ENCODE data around the gene SGSM1. TPM values are rescaled to one million over a fixed set of nuclear protein-coding genes. Genes with fewer than 3 reads are reported as not detected.
A peak's percentile ranks its signal among the peaks of the same experiment; 100 is the strongest.

SGSM1 gene
- total and polyA plus RNA-seq, 10 of the 15 experiments (the other 5 are each of a cell fraction or from before 2014, with no cell fraction given), result not detected

DNA sequence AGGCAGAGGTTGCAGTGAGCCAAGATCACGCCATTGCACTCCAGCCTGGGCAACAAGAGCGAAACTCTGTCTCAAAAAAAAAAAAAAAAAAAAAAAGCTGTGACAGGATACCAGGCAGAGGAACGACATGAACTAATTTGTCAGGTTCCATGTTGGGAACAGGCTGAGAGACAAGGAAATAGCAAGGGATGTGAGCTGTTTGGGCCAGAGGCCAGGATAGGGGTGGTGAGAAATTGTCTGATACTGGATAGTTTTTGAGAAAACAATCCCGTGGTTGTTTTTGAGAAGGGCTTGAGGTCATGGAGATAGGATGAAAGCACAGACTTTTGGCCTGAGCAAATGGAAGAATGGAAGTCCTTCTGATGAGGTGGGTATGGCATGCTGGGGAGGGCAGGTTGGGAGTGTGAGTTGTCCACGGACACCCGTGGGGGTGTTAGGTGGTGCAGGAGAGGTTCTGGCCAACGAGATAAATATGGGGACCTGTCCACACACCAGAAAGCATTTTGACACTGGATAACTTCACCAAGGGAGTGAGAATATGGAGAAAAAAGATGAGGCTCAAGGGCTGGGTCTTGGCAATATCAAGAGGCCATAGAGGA lies 45.2 kb upstream of the SGSM1 start:
- Histone ChIP-seq H3K9me3 (replicated peaks; ENCODE audit: control insufficient read depth, insufficient read depth, low read length) (no peaks in the 10 kb centered on the region), H4K20me1 (ENCODE audit: control insufficient read depth, insufficient read depth) (no peaks in the 10 kb centered on the region), H3K4me1 (ENCODE audit: control insufficient read depth, insufficient read depth, low read length) (no peaks in the 10 kb centered on the region), H2AFZ (ENCODE audit: control insufficient read depth, low read depth, low read length) (no peak overlapping the region), H3K27me3 (replicated peaks in 1 of 2; ENCODE audit: control insufficient read depth in 2 of 2, insufficient read depth in 2 of 2, low read length in 1 of 2) (no peaks in the 10 kb centered on the region), H3K4me2 (ENCODE audit: control insufficient read depth, insufficient read depth) (no peak overlapping the region), H3K36me3 (ENCODE audit: control insufficient read depth in 2 of 2, insufficient read depth in 2 of 2, low read length in 1 of 2) (no peaks in the 10 kb centered on the region), H3K9ac (ENCODE audit: control insufficient read depth, insufficient read depth, low read length) (no peak overlapping the region), H3K4me3 (no peak overlapping the region), H3K27ac (ENCODE audit: control insufficient read depth, insufficient read depth) (no peak overlapping the region), H3K79me2 (ENCODE audit: control insufficient read depth, insufficient read depth, low read length) (no peaks in the 10 kb centered on the region)
- TF ChIP-seq MXI1 (IDR thresholded peaks at IDR 0.05; ENCODE audit: low read depth, low read length), result no peak
- 0 out of 2 replicates have a peak, but pooled peaks have one; percentile 9 for TF ChIP-seq ZNF384 (IDR thresholded peaks at IDR 0.05; ENCODE audit: borderline replicate concordance, low read depth, low read length)
- intact Hi-C loops (cut with micrococcal nuclease; ENCODE audit: unreplicated experiment), result no loop called here
- RAD21 ChIA-PET (ENCODE audit: unreplicated experiment), result no interaction called here
- WGBS (ENCODE audit: insufficient coverage, insufficient replicate concordance, low lambda C conversion rate, missing lambda C conversion rate), result 15% methylated on average over 5 of the region's 7 CpGs
- SMC1A ChIA-PET (ENCODE audit: uncharacterized antibody, unreplicated experiment), result no interaction called here
- BruUV-seq (replicated peaks), result no TSS peak
- FAIRE-seq (no peak), DNase-seq (ENCODE audit: low read depth, low spot score) (no peak), ATAC-seq (no peak)
- POLR2A ChIA-PET, result no interaction called here
- CTCF ChIA-PET, result interaction anchor here (0.6 to 1.5 kb wide), 3 partner anchors 9 to 1229 kb away, joined by 3 to 7 read pairs (median 3); no protein-coding TSS in a partner anchor
- in situ Hi-C loops (cut with MboI), result no loop called here

DNA sequence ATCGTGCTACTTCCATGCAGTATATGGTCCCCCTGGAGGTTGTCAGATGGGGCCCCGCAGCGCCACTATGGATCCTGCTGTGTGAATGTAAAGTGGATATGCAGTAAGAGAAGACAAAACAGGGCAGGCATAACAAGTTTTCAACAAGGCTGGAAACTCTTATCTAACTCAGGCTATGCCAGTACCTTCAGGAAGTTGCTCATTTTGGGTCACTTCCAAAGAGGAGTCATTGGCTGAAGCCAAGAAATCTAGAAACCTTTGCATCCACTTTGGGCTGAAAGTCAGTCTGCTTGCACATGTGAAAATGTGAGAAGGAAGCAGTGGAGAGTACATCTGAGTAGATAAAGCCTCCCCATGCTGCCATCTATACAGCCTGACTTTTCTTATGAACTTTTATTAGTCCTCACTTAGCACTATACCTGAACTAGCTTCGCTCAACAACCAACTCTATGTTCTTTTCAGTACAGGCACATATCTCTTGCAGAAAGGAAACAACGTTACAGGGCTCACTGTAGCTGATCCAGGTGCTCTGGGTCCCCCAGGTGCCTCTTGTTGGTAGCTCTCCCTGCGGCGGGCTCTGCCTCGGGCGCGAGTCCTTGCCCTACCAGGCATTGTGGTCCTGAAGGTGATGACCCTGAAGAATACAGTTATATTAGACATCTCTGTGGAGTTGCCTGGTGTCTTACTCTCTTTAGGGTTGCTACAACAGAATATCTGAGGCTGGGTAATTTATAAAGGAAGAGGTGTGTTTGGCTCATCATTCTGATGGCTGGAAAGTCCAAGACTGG lies 43.9 kb upstream of the SGSM1 start:
- H3K9ac ChIP-seq (ENCODE audit: control insufficient read depth, insufficient read depth, low read length), result no peak overlapping the region
- RAD21 ChIA-PET (ENCODE audit: unreplicated experiment), result no interaction called here
- SMC1A ChIA-PET (ENCODE audit: uncharacterized antibody, unreplicated experiment), result no interaction called here
- POLR2A ChIA-PET, result no interaction called here
- no peaks in the 10 kb centered on the region for H3K36me3 ChIP-seq (ENCODE audit: control insufficient read depth in 2 of 2, insufficient read depth in 2 of 2, low read length in 1 of 2)
- no peaks in the 10 kb centered on the region for H3K9me3 ChIP-seq (replicated peaks; ENCODE audit: control insufficient read depth, insufficient read depth, low read length)
- 67% methylated on average over 10 of the region's 10 CpGs for WGBS (ENCODE audit: insufficient coverage, insufficient replicate concordance, low lambda C conversion rate, missing lambda C conversion rate)
- H2AFZ ChIP-seq (ENCODE audit: control insufficient read depth, low read depth, low read length), result no peak overlapping the region
- intact Hi-C loops (cut with micrococcal nuclease; ENCODE audit: unreplicated experiment) (no loop called here), in situ Hi-C loops (cut with MboI) (no loop called here)
- CTCF ChIA-PET, result interaction anchor here (1.1 to 1.5 kb wide), 2 partner anchors 7 to 10 kb away, joined by 4 to 7 read pairs; no protein-coding TSS in a partner anchor
- TF ChIP-seq POLR2AphosphoS2 (IDR thresholded peaks at IDR 0.05; ENCODE audit: low read depth, low read length) (no peak), ETV6 (conservative IDR thresholded peaks at IDR 0.05 in 1 of 2, IDR thresholded peaks at IDR 0.05 in 1 of 2; ENCODE audit: borderline replicate concordance in 1 of 2, low read depth in 1 of 2) (no peak), BHLHE40 (IDR thresholded peaks at IDR 0.05; ENCODE audit: borderline replicate concordance in 1 of 2, low read depth in 2 of 2, low read length in 1 of 2) (no peak), RAD51 (IDR thresholded peaks at IDR 0.05) (no peak), ESRRA (IDR thresholded peaks at IDR 0.05; ENCODE audit: low read length) (no peak)
- TF ChIP-seq, protein P1, sequence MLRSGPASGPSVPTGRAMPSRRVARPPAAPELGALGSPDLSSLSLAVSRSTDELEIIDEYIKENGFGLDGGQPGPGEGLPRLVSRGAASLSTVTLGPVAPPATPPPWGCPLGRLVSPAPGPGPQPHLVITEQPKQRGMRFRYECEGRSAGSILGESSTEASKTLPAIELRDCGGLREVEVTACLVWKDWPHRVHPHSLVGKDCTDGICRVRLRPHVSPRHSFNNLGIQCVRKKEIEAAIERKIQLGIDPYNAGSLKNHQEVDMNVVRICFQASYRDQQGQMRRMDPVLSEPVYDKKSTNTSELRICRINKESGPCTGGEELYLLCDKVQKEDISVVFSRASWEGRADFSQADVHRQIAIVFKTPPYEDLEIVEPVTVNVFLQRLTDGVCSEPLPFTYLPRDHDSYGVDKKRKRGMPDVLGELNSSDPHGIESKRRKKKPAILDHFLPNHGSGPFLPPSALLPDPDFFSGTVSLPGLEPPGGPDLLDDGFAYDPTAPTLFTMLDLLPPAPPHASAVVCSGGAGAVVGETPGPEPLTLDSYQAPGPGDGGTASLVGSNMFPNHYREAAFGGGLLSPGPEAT (IDR thresholded peaks at IDR 0.05; ENCODE audit: low read depth), result no peak
- no peaks in the 10 kb centered on the region for H3K79me2 ChIP-seq (ENCODE audit: control insufficient read depth, insufficient read depth, low read length)
- no peak overlapping the region for H3K27ac ChIP-seq (ENCODE audit: control insufficient read depth, insufficient read depth)
- no TSS peak for BruUV-seq (replicated peaks)
- no peaks in the 10 kb centered on the region for H3K27me3 ChIP-seq (replicated peaks in 1 of 2; ENCODE audit: control insufficient read depth in 2 of 2, insufficient read depth in 2 of 2, low read length in 1 of 2)
- no peak for ATAC-seq
- no peak overlapping the region for H3K4me2 ChIP-seq (ENCODE audit: control insufficient read depth, insufficient read depth)
- no peaks in the 10 kb centered on the region for H4K20me1 ChIP-seq (ENCODE audit: control insufficient read depth, insufficient read depth)
- no peaks in the 10 kb centered on the region for H3K4me1 ChIP-seq (ENCODE audit: control insufficient read depth, insufficient read depth, low read length)
- DNase-seq (ENCODE audit: low read depth, low spot score), result no peak
- no peak overlapping the region for H3K4me3 ChIP-seq
- FAIRE-seq, result no peak

Data from GM12878 (cell line).